22Rv1 (cell line): ENCODE data around the gene PGM1.

Source experiments
- ZFX ChIP-seq: fragments of 450-650 bp; IDR thresholded peaks from 2 replicates; pipeline ENCODE4 v1.6.1; 2017; ENCODE audit warnings: antibody characterized with exemption, borderline replicate concordance
- TF ChIP-seq, protein P1 (sequence below): fragments of 450-650 bp; IDR thresholded peaks from 2 replicates; pipeline ENCODE4 v1.5.1; 2017; ENCODE audit warnings: mild to moderate bottlenecking

DNA sequence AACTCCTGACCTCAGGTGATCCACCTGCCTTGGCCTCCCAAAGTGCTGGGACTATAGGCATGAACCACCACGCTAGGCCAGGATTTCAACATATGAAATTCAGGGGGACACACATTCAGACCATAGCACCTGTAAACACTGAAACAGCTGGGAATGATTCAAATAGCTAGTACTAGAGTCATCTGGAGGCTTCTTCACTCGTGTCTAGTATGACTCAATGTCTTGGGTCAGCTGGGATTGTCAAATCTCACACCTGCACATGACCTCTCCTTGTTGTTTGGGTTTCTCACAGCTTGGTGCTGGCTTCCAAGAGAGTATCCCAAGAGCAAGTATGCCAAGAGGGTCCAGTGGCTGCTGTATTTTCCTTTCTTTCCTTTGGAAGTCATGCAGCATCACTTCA is 75.1 kb downstream of the PGM1 start:
- TF ChIP-seq, protein P1, sequence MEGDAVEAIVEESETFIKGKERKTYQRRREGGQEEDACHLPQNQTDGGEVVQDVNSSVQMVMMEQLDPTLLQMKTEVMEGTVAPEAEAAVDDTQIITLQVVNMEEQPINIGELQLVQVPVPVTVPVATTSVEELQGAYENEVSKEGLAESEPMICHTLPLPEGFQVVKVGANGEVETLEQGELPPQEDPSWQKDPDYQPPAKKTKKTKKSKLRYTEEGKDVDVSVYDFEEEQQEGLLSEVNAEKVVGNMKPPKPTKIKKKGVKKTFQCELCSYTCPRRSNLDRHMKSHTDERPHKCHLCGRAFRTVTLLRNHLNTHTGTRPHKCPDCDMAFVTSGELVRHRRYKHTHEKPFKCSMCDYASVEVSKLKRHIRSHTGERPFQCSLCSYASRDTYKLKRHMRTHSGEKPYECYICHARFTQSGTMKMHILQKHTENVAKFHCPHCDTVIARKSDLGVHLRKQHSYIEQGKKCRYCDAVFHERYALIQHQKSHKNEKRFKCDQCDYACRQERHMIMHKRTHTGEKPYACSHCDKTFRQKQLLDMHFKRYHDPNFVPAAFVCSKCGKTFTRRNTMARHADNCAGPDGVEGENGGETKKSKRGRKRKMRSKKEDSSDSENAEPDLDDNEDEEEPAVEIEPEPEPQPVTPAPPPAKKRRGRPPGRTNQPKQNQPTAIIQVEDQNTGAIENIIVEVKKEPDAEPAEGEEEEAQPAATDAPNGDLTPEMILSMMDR = no peak
- TF ChIP-seq ZFX = no peak
